H7 (cell line): ENCODE measurements around the gene CFD. TPM values are rescaled to one million over a fixed set of nuclear protein-coding genes. Genes with fewer than 3 reads are reported as not detected.
A peak's percentile ranks its signal among the peaks of the same experiment; 100 is the strongest.
"Not testable (repeated sequence)": the region's sequence is repeated elsewhere in the genome, so short reads cannot be mapped to it uniquely, and the experiment has no call there.

Source experiments
- DNase-seq: peaks from one replicate; pipeline ENCODE4 v3.0.0; 2012
- H3K27me3 ChIP-seq: 2 replicates; pipeline ENCODE4 v1.6.0; 2011; ENCODE audit warnings: mild to moderate bottlenecking, low read length; ENCODE audit not compliant: control insufficient read depth, insufficient read depth
- H3K36me3 ChIP-seq: replicated peaks from 2 replicates; pipeline ENCODE4 v1.5.1; 2011; ENCODE audit warnings: low read length; ENCODE audit not compliant: control insufficient read depth, insufficient read depth
- H3K4me3 ChIP-seq: 2 replicates; pipeline ENCODE4 v1.5.1; 2011; ENCODE audit warnings: low read depth, mild to moderate bottlenecking, control low read depth, low read length, moderate library complexity; ENCODE audit not compliant: insufficient read depth
- total RNA-seq: library from RNA; depleted of rRNA; stranded (reverse); fragments of >200 nt; shearing (Covaris generic); gene quantifications from 2 replicates; pipeline ENCODE4 v1.2.3, GENCODE V29; 2014

The CFD gene
- total RNA-seq, 1 experiment from 2014 or later = 1.4 TPM

GRCh38 chr19:853614-854220 lies 5.7 kb upstream of the CFD start:
- not testable (repeated sequence) for H3K27me3 ChIP-seq, H3K4me3 ChIP-seq, DNase-seq, H3K36me3 ChIP-seq

- Histone ChIP-seq H3K27me3 (peaks cover 6% of the 10 kb centered on the region), H3K4me3 (no peak overlapping the region), H3K36me3 (no peaks in the 10 kb centered on the region)
- no peak for DNase-seq
Observed at GRCh38 chr19:854549-854948, 4.9 kb upstream of the CFD start.

GRCh38 chr19:855142-855541 lies 4.3 kb upstream of the CFD start:
- DNase-seq = no peak
- no peaks in the 10 kb centered on the region for H3K36me3 ChIP-seq
- peaks cover 10% of the 10 kb centered on the region for H3K27me3 ChIP-seq
- H3K4me3 ChIP-seq = no peak overlapping the region

GRCh38 chr19:855566-856120 lies 3.8 kb upstream of the CFD start:
- Histone ChIP-seq H3K27me3 (peaks cover 15% of the 10 kb centered on the region), H3K36me3 (no peaks in the 10 kb centered on the region), H3K4me3 (no peak overlapping the region)
- DNase-seq = no peak

- H3K36me3 ChIP-seq = no peaks in the 10 kb centered on the region
- DNase-seq = no peak
- no peak overlapping the region for H3K4me3 ChIP-seq
- peaks cover 25% of the 10 kb centered on the region for H3K27me3 ChIP-seq
Observed at GRCh38 chr19:858284-858683, 1.2 kb upstream of the CFD start.

GRCh38 chr19:861141-861755 lies 1.8 kb downstream of the CFD start:
- peaks cover 28% of the 10 kb centered on the region for H3K27me3 ChIP-seq
- peak overlapping the region; percentile 32 for H3K4me3 ChIP-seq
- DNase-seq = peak; percentile 63
- H3K36me3 ChIP-seq = no peaks in the 10 kb centered on the region

- Histone ChIP-seq H3K4me3 (peak overlapping the region; percentile 50), H3K27me3 (peaks cover 28% of the 10 kb centered on the region), H3K36me3 (no peaks in the 10 kb centered on the region)
- DNase-seq = peak; percentile 98
Observed at GRCh38 chr19:861756-862580, 2.5 kb downstream of the CFD start.

- Histone ChIP-seq H3K36me3 (no peaks in the 10 kb centered on the region), H3K4me3 (peak overlapping the region; percentile 50), H3K27me3 (peaks cover 28% of the 10 kb centered on the region)
- DNase-seq = peak; percentile 96
Observed at GRCh38 chr19:862581-863314, 3.3 kb downstream of the CFD start.

GRCh38 chr19:863315-863620 lies 3.8 kb downstream of the CFD start:
- no peaks in the 10 kb centered on the region for H3K36me3 ChIP-seq
- peak overlapping the region; percentile 50; the same call in 1 of the 2 replicates for H3K4me3 ChIP-seq
- peaks cover 28% of the 10 kb centered on the region for H3K27me3 ChIP-seq
- DNase-seq = no peak

GRCh38 chr19:866769-867300 lies 7.4 kb downstream of the CFD start:
- Histone ChIP-seq H3K36me3 (no peaks in the 10 kb centered on the region), H3K27me3 (peaks cover 6% of the 10 kb centered on the region; the same call in 1 of the 2 replicates), H3K4me3 (no peak overlapping the region; the same call in 1 of the 2 replicates)
- peak; percentile 74 for DNase-seq

- H3K27me3 ChIP-seq = peaks cover 6% of the 10 kb centered on the region; the same call in 1 of the 2 replicates
- H3K4me3 ChIP-seq = no peak overlapping the region
- H3K36me3 ChIP-seq = no peaks in the 10 kb centered on the region
- peak; percentile 77 for DNase-seq
Observed at GRCh38 chr19:867301-867793, 7.9 kb downstream of the CFD start.

- peaks cover 6% of the 10 kb centered on the region; the same call in 1 of the 2 replicates for H3K27me3 ChIP-seq
- no peak overlapping the region for H3K4me3 ChIP-seq
- no peaks in the 10 kb centered on the region for H3K36me3 ChIP-seq
- no peak for DNase-seq
Observed at GRCh38 chr19:867855-868457, 8.5 kb downstream of the CFD start.

GRCh38 chr19:868458-869244 lies 9.2 kb downstream of the CFD start:
- no peak overlapping the region for H3K4me3 ChIP-seq
- peaks cover 2% of the 10 kb centered on the region; the same call in 1 of the 2 replicates for H3K27me3 ChIP-seq
- DNase-seq = no peak
- H3K36me3 ChIP-seq = no peaks in the 10 kb centered on the region; the same call in 1 of the 2 replicates
